Stimulated activated CD4-positive, alpha-beta T cell treated with anti-CD3 and anti-CD28 coated beads, TNF-alpha, amount 100 ng/mL, for 4 hours (primary cell): ENCODE measurements around the gene CIB1.
A peak's percentile ranks its signal among the peaks of the same experiment; 100 is the strongest.

Experiments
- DNase-seq, 3 experiments: peaks; one replicate each; pipeline ENCODE4 v3.0.0-alpha.2; 2020; ENCODE audit warnings: low read depth in 3 of 3

CIB1 gene

GRCh38 chr15:90214553-90215196 is 19.1 kb downstream of the CIB1 start:
- no peak for DNase-seq

GRCh38 chr15:90213818-90214204 is 19.9 kb downstream of the CIB1 start:
- no peak for DNase-seq

- DNase-seq = no peak
Measured at GRCh38 chr15:90213122-90213817, 20.5 kb downstream of the CIB1 start.

- no peak for DNase-seq
Measured at GRCh38 chr15:90212221-90213098, 21.3 kb downstream of the CIB1 start.

GRCh38 chr15:90211440-90212143 is 22.1 kb downstream of the CIB1 start:
- DNase-seq = no peak

GRCh38 chr15:90211009-90211408 is 22.7 kb downstream of the CIB1 start:
- no peak for DNase-seq

GRCh38 chr15:90210593-90210992 is 23.1 kb downstream of the CIB1 start:
- DNase-seq = no peak

GRCh38 chr15:90209591-90209990 is 24.1 kb downstream of the CIB1 start:
- DNase-seq = no peak

- no peak for DNase-seq
Measured at GRCh38 chr15:90208356-90208755, 25.4 kb downstream of the CIB1 start.

GRCh38 chr15:90207252-90207651 is 26.5 kb downstream of the CIB1 start:
- no peak for DNase-seq

GRCh38 chr15:90205886-90206285 is 27.9 kb downstream of the CIB1 start:
- no peak for DNase-seq

GRCh38 chr15:90205050-90205848 is 28.5 kb downstream of the CIB1 start:
- no peak for DNase-seq

GRCh38 chr15:90203922-90204321 is 29.8 kb downstream of the CIB1 start:
- no peak for DNase-seq

GRCh38 chr15:90203473-90203872 is 30.3 kb downstream of the CIB1 start:
- no peak for DNase-seq

GRCh38 chr15:90202929-90203328 is 30.8 kb downstream of the CIB1 start:
- no peak for DNase-seq

- no peak for DNase-seq
Measured at GRCh38 chr15:90201944-90202375, 31.8 kb downstream of the CIB1 start.

GRCh38 chr15:90201130-90201943 is 32.4 kb downstream of the CIB1 start, which contains the start of gene SEMA4B:
TSS of gene SEMA4B (plus strand) at chr15:90201330. CDS start at chr15:90201579, 249 bp downstream.
- peak; percentile 38 to 66 (median 46) for DNase-seq

- no peak for DNase-seq
Measured at GRCh38 chr15:90200534-90201129, 33.1 kb downstream of the CIB1 start.

GRCh38 chr15:90194655-90195054 is 39.1 kb downstream of the CIB1 start:
- DNase-seq = no peak
